Parathyroid adenoma (tissue), 2 donors: Measurements from ENCODE around the gene NAAA.
A peak's percentile ranks its signal among the peaks of the same experiment; 100 is the strongest.

ENCODE experiments used
- H2AFZ ChIP-seq: fragments of 300-600 bp; sonication (generic); one replicate; pipeline ENCODE4 v1.7.0; 2017; ENCODE audit warnings: antibody characterized with exemption, mild to moderate bottlenecking
- H3K27ac ChIP-seq: fragments of 300-600 bp; sonication (generic); one replicate; pipeline ENCODE4 v1.7.0; 2017
- H3K27me3 ChIP-seq: fragments of 300-600 bp; sonication (generic); one replicate; pipeline ENCODE4 v1.7.0; 2017; ENCODE audit warnings: low read length; ENCODE audit not compliant: control insufficient read depth, insufficient read depth
- H3K36me3 ChIP-seq: fragments of 300-600 bp; sonication (generic); one replicate; pipeline ENCODE4 v1.7.0; 2017; ENCODE audit warnings: low read length; ENCODE audit not compliant: control insufficient read depth, insufficient read depth
- H3K4me1 ChIP-seq: fragments of 300-600 bp; sonication (generic); one replicate; pipeline ENCODE4 v1.7.0; 2017; ENCODE audit warnings: control low read depth
- H3K4me2 ChIP-seq: fragments of 300-600 bp; sonication (generic); one replicate; pipeline ENCODE4 v1.7.0; 2017; ENCODE audit warnings: low read length
- H3K4me3 ChIP-seq: fragments of 300-600 bp; sonication (generic); one replicate; pipeline ENCODE4 v1.7.0; 2017; ENCODE audit warnings: low read depth, low read length
- H3K79me2 ChIP-seq: fragments of 300-600 bp; sonication (generic); one replicate; pipeline ENCODE4 v1.7.0; 2017; ENCODE audit warnings: control low read depth
- H3K9ac ChIP-seq: fragments of 300-600 bp; sonication (generic); one replicate; pipeline ENCODE4 v1.7.0; 2017; ENCODE audit warnings: mild to moderate bottlenecking
- H3K9me3 ChIP-seq: fragments of 300-600 bp; sonication (generic); one replicate; pipeline ENCODE4 v1.7.0; 2017; ENCODE audit warnings: low read length; ENCODE audit not compliant: control insufficient read depth
- TF ChIP-seq, protein P1 (sequence below): fragments of 300-600 bp; sonication (generic); IDR thresholded peaks from one replicate; pipeline ENCODE4 v1.7.0; 2017; ENCODE audit warnings: antibody characterized with exemption, mild to moderate bottlenecking
- donor health status: primary hyperparathyroidism.

The NAAA gene

DNA sequence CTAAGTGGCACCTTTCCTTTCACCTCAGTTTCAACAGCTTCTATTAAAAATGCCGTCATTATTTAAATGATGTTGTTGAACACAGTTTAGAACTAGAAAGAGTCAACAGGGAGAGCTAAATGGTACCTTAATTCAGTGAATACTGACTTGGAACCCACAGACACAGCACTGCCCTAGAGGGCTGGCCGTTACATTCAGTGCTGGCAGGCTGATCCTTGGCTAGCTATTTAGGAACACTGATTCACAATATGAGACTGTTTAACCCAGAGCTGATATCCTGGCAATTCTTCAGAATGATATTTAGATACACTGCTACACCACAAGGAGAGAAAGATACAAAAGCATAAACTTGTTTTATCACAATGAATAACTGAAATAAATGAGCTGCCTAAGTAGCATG lies 12.7 kb upstream of the NAAA start:
- no peak overlapping the region for H3K4me2 ChIP-seq
- H3K4me1 ChIP-seq, result no peaks in the 10 kb centered on the region
- TF ChIP-seq, protein P1, sequence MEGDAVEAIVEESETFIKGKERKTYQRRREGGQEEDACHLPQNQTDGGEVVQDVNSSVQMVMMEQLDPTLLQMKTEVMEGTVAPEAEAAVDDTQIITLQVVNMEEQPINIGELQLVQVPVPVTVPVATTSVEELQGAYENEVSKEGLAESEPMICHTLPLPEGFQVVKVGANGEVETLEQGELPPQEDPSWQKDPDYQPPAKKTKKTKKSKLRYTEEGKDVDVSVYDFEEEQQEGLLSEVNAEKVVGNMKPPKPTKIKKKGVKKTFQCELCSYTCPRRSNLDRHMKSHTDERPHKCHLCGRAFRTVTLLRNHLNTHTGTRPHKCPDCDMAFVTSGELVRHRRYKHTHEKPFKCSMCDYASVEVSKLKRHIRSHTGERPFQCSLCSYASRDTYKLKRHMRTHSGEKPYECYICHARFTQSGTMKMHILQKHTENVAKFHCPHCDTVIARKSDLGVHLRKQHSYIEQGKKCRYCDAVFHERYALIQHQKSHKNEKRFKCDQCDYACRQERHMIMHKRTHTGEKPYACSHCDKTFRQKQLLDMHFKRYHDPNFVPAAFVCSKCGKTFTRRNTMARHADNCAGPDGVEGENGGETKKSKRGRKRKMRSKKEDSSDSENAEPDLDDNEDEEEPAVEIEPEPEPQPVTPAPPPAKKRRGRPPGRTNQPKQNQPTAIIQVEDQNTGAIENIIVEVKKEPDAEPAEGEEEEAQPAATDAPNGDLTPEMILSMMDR, result no peak
- no peak overlapping the region for H3K9ac ChIP-seq
- H3K79me2 ChIP-seq, result no peaks in the 10 kb centered on the region
- no peaks in the 10 kb centered on the region for H3K27me3 ChIP-seq
- no peak overlapping the region for H3K27ac ChIP-seq
- no peak overlapping the region for H2AFZ ChIP-seq
- no peaks in the 10 kb centered on the region for H3K36me3 ChIP-seq
- H3K9me3 ChIP-seq, result no peaks in the 10 kb centered on the region
- no peak overlapping the region for H3K4me3 ChIP-seq

- H3K79me2 ChIP-seq, result no peaks in the 10 kb centered on the region
- H3K27me3 ChIP-seq, result no peaks in the 10 kb centered on the region
- no peak overlapping the region for H3K4me2 ChIP-seq
- H3K27ac ChIP-seq, result no peak overlapping the region
- H2AFZ ChIP-seq, result no peak overlapping the region
- H3K4me3 ChIP-seq, result no peak overlapping the region
- H3K9me3 ChIP-seq, result no peaks in the 10 kb centered on the region
- H3K36me3 ChIP-seq, result no peaks in the 10 kb centered on the region
- H3K4me1 ChIP-seq, result no peaks in the 10 kb centered on the region
- TF ChIP-seq, protein P1, result no peak
- no peak overlapping the region for H3K9ac ChIP-seq
These were observed 9.5 kb upstream of the NAAA start for GRCh38 chr4:75950213-75950815.

DNA sequence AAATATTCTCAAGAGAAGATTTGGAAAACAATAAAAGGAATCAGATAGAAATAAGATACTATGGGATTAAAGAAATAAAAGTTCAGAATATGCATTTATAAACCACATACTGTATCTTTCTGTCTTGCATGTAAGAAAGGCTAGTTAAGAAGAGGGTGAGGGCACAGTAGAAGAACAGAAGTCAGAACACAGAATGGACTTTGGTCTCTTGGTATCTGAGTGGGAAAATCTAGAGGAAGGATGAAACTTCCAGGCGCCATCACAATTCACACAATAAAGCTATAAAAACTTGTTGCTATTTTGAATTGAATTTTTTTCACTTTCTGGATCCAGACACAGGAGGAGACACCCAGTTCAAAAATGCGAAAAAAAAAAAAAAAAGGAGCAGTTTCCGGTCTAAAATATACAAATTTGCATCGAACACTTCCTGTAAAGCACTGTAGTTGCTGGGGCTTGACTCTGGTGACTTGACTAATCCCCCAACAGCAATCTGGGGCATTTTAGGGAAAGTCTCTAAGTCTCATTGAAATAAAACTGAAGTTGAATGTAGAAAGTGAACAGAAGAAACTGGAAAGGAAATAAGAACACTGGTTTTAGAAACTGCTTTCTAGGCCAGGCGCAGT lies 8.1 kb upstream of the NAAA start:
- no peaks in the 10 kb centered on the region for H3K79me2 ChIP-seq
- no peaks in the 10 kb centered on the region for H3K27me3 ChIP-seq
- H3K9ac ChIP-seq, result no peak overlapping the region
- H3K4me1 ChIP-seq, result no peaks in the 10 kb centered on the region
- H3K4me2 ChIP-seq, result no peak overlapping the region
- no peak overlapping the region for H2AFZ ChIP-seq
- H3K4me3 ChIP-seq, result no peak overlapping the region
- no peaks in the 10 kb centered on the region for H3K36me3 ChIP-seq
- H3K27ac ChIP-seq, result no peak overlapping the region
- no peaks in the 10 kb centered on the region for H3K9me3 ChIP-seq
- TF ChIP-seq, protein P1, result no peak

- TF ChIP-seq, protein P1, result no peak
- H3K9me3 ChIP-seq, result no peaks in the 10 kb centered on the region
These were observed 722 bp downstream of the NAAA start for GRCh38 chr4:75939890-75940691.

More at GRCh38 chr4:75939890-75940691, 722 bp downstream of the NAAA start:
- Histone ChIP-seq H3K4me3 (peak overlapping the region; percentile 76), H3K27me3 (no peaks in the 10 kb centered on the region), H3K9ac (no peak overlapping the region), H3K79me2 (no peaks in the 10 kb centered on the region), H2AFZ (peak overlapping the region; percentile 80), H3K36me3 (no peaks in the 10 kb centered on the region), H3K27ac (peak overlapping the region; percentile 51), H3K4me1 (no peaks in the 10 kb centered on the region), H3K4me2 (peak overlapping the region; percentile 98)
